ENCODE data around the gene EXOC4. TPM values are rescaled to one million over a fixed set of nuclear protein-coding genes. Genes with fewer than 3 reads are reported as not detected.

Gene EXOC4
- total RNA-seq, 4 donors from 2014 or later, result 36.6 to 64.0 (median 57.4) TPM

DNA sequence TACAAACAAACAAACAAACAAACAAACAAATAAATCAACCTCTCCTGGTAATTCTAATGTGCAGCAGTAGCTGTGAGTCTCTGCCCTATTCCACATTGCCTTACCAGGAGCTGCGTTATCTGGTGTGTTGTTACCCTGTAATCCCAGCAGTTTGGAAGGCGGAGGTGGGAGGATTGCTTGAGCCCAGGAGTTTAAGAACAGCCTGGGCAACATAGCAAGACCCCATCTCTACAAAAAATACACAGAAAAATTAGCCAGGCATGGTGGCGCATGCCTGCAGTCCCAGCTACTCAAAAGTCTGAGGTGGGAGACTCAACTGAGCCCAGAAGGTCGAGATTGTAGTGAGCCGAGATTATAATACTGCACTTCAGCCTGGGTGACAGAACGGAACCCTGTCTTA lies 192.7 kb downstream of the EXOC4 start:
- Histone ChIP-seq H3K27ac (replicated peaks in 1 of 4) (no peak overlapping the region), H3K27me3 (no peaks in the 10 kb centered on the region), H3K4me3 (no peak overlapping the region), H3K4me1 (no peaks in the 10 kb centered on the region), H3K9me3 (no peaks in the 10 kb centered on the region), H3K36me3 (no peaks in the 10 kb centered on the region)
- no peak for DNase-seq (ENCODE audit: extremely low spot score)
- TF ChIP-seq EP300 (IDR thresholded peaks at IDR 0.05) (no peak), CTCF (IDR thresholded peaks at IDR 0.05) (no peak), POLR2A (IDR thresholded peaks at IDR 0.05; ENCODE audit: low read depth) (no peak), POLR2AphosphoS5 (IDR thresholded peaks at IDR 0.05) (no peak)
- 96% methylated on average over 6 of the region's 6 CpGs for WGBS
- intact Hi-C loops (cut with DNase I), result no loop called here

DNA sequence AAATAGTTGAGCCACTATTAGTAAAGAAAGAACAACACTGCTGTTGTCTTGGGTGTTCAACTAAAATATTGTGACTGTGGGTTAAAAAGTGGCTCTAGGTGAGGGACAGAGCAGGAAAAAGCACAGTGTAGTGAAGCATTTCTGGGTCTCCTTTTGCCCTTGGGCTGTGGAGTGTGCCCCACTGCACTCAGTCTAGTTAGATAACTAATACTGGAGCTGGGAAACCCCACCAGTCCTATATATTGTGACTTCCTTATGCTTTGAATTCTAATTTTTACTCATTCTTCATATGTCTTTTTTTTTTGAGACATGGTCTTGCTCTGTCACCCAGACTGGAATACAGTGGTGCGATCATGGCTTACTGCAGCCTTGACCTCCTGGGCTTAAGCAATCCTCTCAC lies 195.1 kb downstream of the EXOC4 start:
- 90% methylated on average over 1 of the region's 1 CpG for WGBS
- Histone ChIP-seq H3K36me3 (no peaks in the 10 kb centered on the region), H3K27ac (replicated peaks in 1 of 4) (no peak overlapping the region), H3K27me3 (no peaks in the 10 kb centered on the region), H3K4me3 (no peak overlapping the region), H3K9me3 (no peaks in the 10 kb centered on the region), H3K4me1 (no peaks in the 10 kb centered on the region)
- intact Hi-C loops (cut with DNase I), result no loop called here
- DNase-seq (ENCODE audit: extremely low spot score), result no peak
- TF ChIP-seq CTCF (IDR thresholded peaks at IDR 0.05), result no peak
- TF ChIP-seq POLR2A (IDR thresholded peaks at IDR 0.05; ENCODE audit: low read depth), result no peak
- no peak for TF ChIP-seq EP300 (IDR thresholded peaks at IDR 0.05)
- TF ChIP-seq POLR2AphosphoS5 (IDR thresholded peaks at IDR 0.05), result no peak

DNA sequence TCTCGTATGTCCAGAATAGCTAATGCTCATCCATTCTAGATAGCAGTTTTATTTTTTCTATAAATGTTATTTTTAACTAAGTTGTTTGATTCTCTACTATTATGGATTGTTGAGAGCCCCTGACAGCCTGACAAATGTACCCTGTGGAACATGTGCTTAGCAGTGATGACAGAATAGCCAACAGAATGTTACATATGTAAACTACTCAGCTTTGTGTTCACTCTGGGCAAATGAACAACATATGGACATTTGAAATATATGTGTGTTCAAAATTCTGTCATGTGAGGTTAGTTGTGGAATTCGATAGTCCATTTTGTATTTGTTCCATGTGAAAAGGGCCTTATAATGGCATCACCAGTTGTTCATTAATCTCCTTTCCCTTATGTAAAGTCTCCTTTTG lies 199.7 kb downstream of the EXOC4 start:
- WGBS, result 95% methylated on average over 2 of the region's 2 CpGs
- DNase-seq (ENCODE audit: extremely low spot score), result no peak
- TF ChIP-seq CTCF (IDR thresholded peaks at IDR 0.05) (no peak), POLR2A (IDR thresholded peaks at IDR 0.05; ENCODE audit: low read depth) (no peak), EP300 (IDR thresholded peaks at IDR 0.05) (no peak), POLR2AphosphoS5 (IDR thresholded peaks at IDR 0.05) (no peak)
- H3K27me3 ChIP-seq, result no peaks in the 10 kb centered on the region
- no peaks in the 10 kb centered on the region for H3K4me1 ChIP-seq
- H3K36me3 ChIP-seq, result no peaks in the 10 kb centered on the region
- no peak overlapping the region for H3K4me3 ChIP-seq
- intact Hi-C loops (cut with DNase I), result no loop called here
- H3K27ac ChIP-seq (replicated peaks in 1 of 4), result no peak overlapping the region
- no peaks in the 10 kb centered on the region for H3K9me3 ChIP-seq

- no peak for DNase-seq (ENCODE audit: extremely low spot score)
Measured at GRCh38 chr7:133458688-133459087, 205.8 kb downstream of the EXOC4 start.

More at GRCh38 chr7:133458688-133459087, 205.8 kb downstream of the EXOC4 start:
- Histone ChIP-seq H3K36me3 (no peaks in the 10 kb centered on the region), H3K4me1 (no peaks in the 10 kb centered on the region), H3K4me3 (no peak overlapping the region), H3K27ac (replicated peaks in 1 of 4) (no peak overlapping the region), H3K9me3 (no peaks in the 10 kb centered on the region), H3K27me3 (no peaks in the 10 kb centered on the region)
- intact Hi-C loops (cut with DNase I), result no loop called here
- WGBS, result 91% methylated on average over 2 of the region's 2 CpGs
- no peak for TF ChIP-seq EP300 (IDR thresholded peaks at IDR 0.05)
- TF ChIP-seq CTCF (IDR thresholded peaks at IDR 0.05), result no peak
- TF ChIP-seq POLR2AphosphoS5 (IDR thresholded peaks at IDR 0.05), result no peak
- TF ChIP-seq POLR2A (IDR thresholded peaks at IDR 0.05; ENCODE audit: low read depth), result no peak
